HG03378 (cell line): Measurements from ENCODE around the gene SYTL3.

Experiments
- ATAC-seq: cut with Tn5 transposase; IDR thresholded peaks from one replicate; pipeline ENCODE4 v1.9.1; 2021; ENCODE audit warnings: mild to moderate bottlenecking, moderate library complexity; ENCODE audit not compliant: unreplicated experiment

SYTL3 gene

GRCh38 chr6:158756977-158757752 lies 107.3 kb downstream of the SYTL3 start:
- ATAC-seq, result no peak

- ATAC-seq, result no peak
These were observed 107.9 kb downstream of the SYTL3 start for GRCh38 chr6:158757753-158758090.

- ATAC-seq, result no peak
These were observed 108.6 kb downstream of the SYTL3 start for GRCh38 chr6:158758451-158758860.

GRCh38 chr6:158758941-158759479 lies 109.2 kb downstream of the SYTL3 start:
- ATAC-seq, result no peak

- ATAC-seq, result no peak
These were observed 110.2 kb downstream of the SYTL3 start for GRCh38 chr6:158759966-158760617.

- no peak for ATAC-seq
These were observed 110.9 kb downstream of the SYTL3 start for GRCh38 chr6:158760618-158761250.

- ATAC-seq, result no peak
These were observed 111.9 kb downstream of the SYTL3 start for GRCh38 chr6:158761746-158762145.

- ATAC-seq, result no peak
These were observed 113.1 kb downstream of the SYTL3 start for GRCh38 chr6:158762787-158763433.

- no peak for ATAC-seq
These were observed 113.8 kb downstream of the SYTL3 start for GRCh38 chr6:158763434-158764182.

- ATAC-seq, result no peak
These were observed 114.5 kb downstream of the SYTL3 start for GRCh38 chr6:158764183-158764849.

- no peak for ATAC-seq
These were observed 115.1 kb downstream of the SYTL3 start for GRCh38 chr6:158764926-158765325.

- ATAC-seq, result no peak
These were observed 115.7 kb downstream of the SYTL3 start for GRCh38 chr6:158765499-158766068.

GRCh38 chr6:158766621-158767455 lies 117.0 kb downstream of the SYTL3 start:
- ATAC-seq, result no peak

GRCh38 chr6:158767709-158768108 lies 117.9 kb downstream of the SYTL3 start:
- ATAC-seq, result no peak

GRCh38 chr6:158768436-158768835 lies 118.6 kb downstream of the SYTL3 start:
- no peak for ATAC-seq

- no peak for ATAC-seq
These were observed 119.4 kb downstream of the SYTL3 start for GRCh38 chr6:158769234-158769770.

GRCh38 chr6:158769771-158770432 lies 120.0 kb downstream of the SYTL3 start:
- no peak for ATAC-seq
